PC-3 (cell line): Measurements from ENCODE around the gene CTNNA3. TPM values are rescaled to one million over a fixed set of nuclear protein-coding genes. Genes with fewer than 3 reads are reported as not detected.

ENCODE experiments used
- ATAC-seq: fragments of 200-7000 bp; cut with Tn5 transposase; 2 replicates; pipeline ENCODE4 v1.9.1; 2020; ENCODE audit warnings: mild to moderate bottlenecking, moderate library complexity
- BruUV-seq: library from RNA; stranded (reverse); fragments of 400-500 nt; replicated peaks from 2 replicates; lab custom pipeline; 2021; lab: Mats Ljungman, UMichigan
- CTCF ChIA-PET: fragments of 300-600 bp; sonication (Branson Sonifier 250); formaldehyde crosslinking; loops from one replicate; lab custom pipeline; 2022; ENCODE audit warnings: antibody characterized with exemption; lab: Charles Lee
- POLR2A ChIA-PET: fragments of 300-600 bp; sonication (Branson Sonifier 250); formaldehyde crosslinking; loops from one replicate; lab custom pipeline; 2022; ENCODE audit warnings: antibody characterized with exemption; ENCODE audit not compliant: unreplicated experiment; lab: Charles Lee
- DNase-seq: peaks from one replicate; pipeline ENCODE4 v3.0.0-alpha.2; 2015
- H2AFZ ChIP-seq: fragments of 300-600 bp; sonication (generic); 2 replicates; pipeline ENCODE4 v1.6.0; 2016; ENCODE audit warnings: antibody characterized with exemption, low read length
- H3F3A ChIP-seq: fragments of 300-600 bp; sonication (generic); one replicate; pipeline ENCODE4 v1.6.0; 2017; ENCODE audit warnings: antibody characterized with exemption, low read length, control low read depth, mild to moderate bottlenecking; ENCODE audit not compliant: unreplicated experiment
- H3K27ac ChIP-seq: fragments of 300-600 bp; sonication (generic); 2 replicates; pipeline ENCODE4 v1.5.1; 2016; ENCODE audit warnings: mild to moderate bottlenecking, low read length
- H3K27me3 ChIP-seq: fragments of 300-600 bp; sonication (generic); 2 replicates; pipeline ENCODE4 v1.6.1; 2016; ENCODE audit warnings: low read length, mixed read lengths
- H3K36me3 ChIP-seq: fragments of 300-600 bp; sonication (generic); 2 replicates; pipeline ENCODE4 v1.6.1; 2016; ENCODE audit warnings: low read depth, mixed run types, low read length, mixed read lengths
- H3K4me1 ChIP-seq: fragments of 300-600 bp; sonication (generic); 2 replicates; pipeline ENCODE4 v1.5.1; 2016; ENCODE audit warnings: low read length; ENCODE audit not compliant: insufficient read depth
- H3K4me2 ChIP-seq: fragments of 300-600 bp; sonication (generic); 2 replicates; pipeline ENCODE4 v1.6.0; 2016; ENCODE audit warnings: low read length
- H3K4me3 ChIP-seq: fragments of 300-600 bp; sonication (generic); 2 replicates; pipeline ENCODE4 v1.5.1; 2016; ENCODE audit warnings: mild to moderate bottlenecking, low read length, mixed read lengths
- H3K79me2 ChIP-seq: fragments of 300-600 bp; sonication (generic); 2 replicates; pipeline ENCODE4 v1.6.1; 2017; ENCODE audit warnings: low read length, mixed read lengths
- H3K9ac ChIP-seq: fragments of 300-600 bp; sonication (generic); 2 replicates; pipeline ENCODE4 v1.6.0; 2016; ENCODE audit warnings: mild to moderate bottlenecking, low read length
- H3K9me2 ChIP-seq: fragments of 300-600 bp; sonication (generic); replicated peaks from 2 replicates; pipeline ENCODE4 v1.6.1; 2016; ENCODE audit warnings: mixed run types, low read length, mixed read lengths
- H3K9me3 ChIP-seq: fragments of 300-600 bp; sonication (generic); 2 replicates; pipeline ENCODE4 v1.6.1; 2016; ENCODE audit warnings: low read length, mixed read lengths
- H4K20me1 ChIP-seq: fragments of 300-600 bp; sonication (generic); 2 replicates; pipeline ENCODE4 v1.6.1; 2016; ENCODE audit warnings: low read length, mixed read lengths
- CTCF ChIP-seq: fragments of 300-600 bp; sonication (generic); conservative IDR thresholded peaks from 2 replicates; pipeline ENCODE4 v1.5.1; 2017; ENCODE audit warnings: antibody characterized with exemption, low read depth, mild to moderate bottlenecking, low read length
- EZH2 ChIP-seq: fragments of 300-600 bp; sonication (generic); IDR thresholded peaks from one replicate; pipeline ENCODE4 v1.6.1; 2017; ENCODE audit warnings: antibody characterized with exemption, mild to moderate bottlenecking, low read length; ENCODE audit not compliant: unreplicated experiment
- EZH2phosphoT487 ChIP-seq: fragments of 300-600 bp; sonication (generic); IDR thresholded peaks from 2 replicates; pipeline ENCODE4 v1.6.1; 2018; ENCODE audit warnings: mild to moderate bottlenecking, antibody characterized with exemption, low read length, borderline replicate concordance
- intact Hi-C: fragments of 100-400 bp; cut with micrococcal nuclease; formaldehyde crosslinking; loops from 2 replicates; pipeline ENCODE4 v1.9.0; 2023
- total RNA-seq: library from RNA; depleted of rRNA; stranded (reverse); fragments of >200 nt; gene quantifications from 2 replicates; pipeline ENCODE4 v1.2.3, GENCODE V29; 2014

The CTNNA3 gene
- total RNA-seq, 1 experiment from 2014 or later: 1.9 TPM

GRCh38 chr10:66202101-66202500 is 1493.9 kb downstream of the CTNNA3 start:
- Histone ChIP-seq H3K4me2 (no peak overlapping the region), H2AFZ (no peak overlapping the region), H3K36me3 (no peaks in the 10 kb centered on the region), H3K27me3 (no peaks in the 10 kb centered on the region), H4K20me1 (no peaks in the 10 kb centered on the region), H3K27ac (no peak overlapping the region), H3K4me1 (no peaks in the 10 kb centered on the region), H3K9me2 (no peaks in the 10 kb centered on the region), H3F3A (no peaks in the 10 kb centered on the region), H3K9ac (no peak overlapping the region), H3K9me3 (no peaks in the 10 kb centered on the region), H3K4me3 (no peak overlapping the region), H3K79me2 (no peaks in the 10 kb centered on the region)
- ATAC-seq (no peak), DNase-seq (no peak)
- POLR2A ChIA-PET: no interaction called here
- TF ChIP-seq EZH2phosphoT487 (no peak), CTCF (no peak), EZH2 (no peak)
- BruUV-seq: no TSS peak
- intact Hi-C loops: no loop called here
- CTCF ChIA-PET: no interaction called here

GRCh38 chr10:66192162-66192831 is 1503.7 kb downstream of the CTNNA3 start:
- CTCF ChIA-PET: no interaction called here
- Histone ChIP-seq H3K9me2 (no peaks in the 10 kb centered on the region), H3K9me3 (no peaks in the 10 kb centered on the region), H3K4me1 (no peaks in the 10 kb centered on the region), H3F3A (no peaks in the 10 kb centered on the region), H3K36me3 (no peaks in the 10 kb centered on the region), H3K4me3 (no peak overlapping the region), H3K27me3 (no peaks in the 10 kb centered on the region), H2AFZ (no peak overlapping the region), H3K4me2 (no peak overlapping the region), H4K20me1 (no peaks in the 10 kb centered on the region), H3K9ac (no peak overlapping the region), H3K27ac (no peak overlapping the region), H3K79me2 (no peaks in the 10 kb centered on the region)
- DNase-seq (no peak), ATAC-seq (no peak)
- no TSS peak for BruUV-seq
- TF ChIP-seq EZH2phosphoT487: no peak
- no peak for TF ChIP-seq CTCF
- no peak for TF ChIP-seq EZH2
- POLR2A ChIA-PET: no interaction called here
- intact Hi-C loops: no loop called here

GRCh38 chr10:66190413-66190812 is 1505.6 kb downstream of the CTNNA3 start:
- no peak overlapping the region for H3K9ac ChIP-seq

More at GRCh38 chr10:66190413-66190812, 1505.6 kb downstream of the CTNNA3 start:
- no peaks in the 10 kb centered on the region for H3K4me1 ChIP-seq
- POLR2A ChIA-PET: no interaction called here
- H3K27ac ChIP-seq: no peak overlapping the region
- intact Hi-C loops: no loop called here
- H3F3A ChIP-seq: no peaks in the 10 kb centered on the region
- H3K4me2 ChIP-seq: no peak overlapping the region
- TF ChIP-seq EZH2: no peak
- no peak for TF ChIP-seq CTCF
- ATAC-seq: no peak
- no peaks in the 10 kb centered on the region for H3K79me2 ChIP-seq
- no peaks in the 10 kb centered on the region for H3K36me3 ChIP-seq
- H4K20me1 ChIP-seq: no peaks in the 10 kb centered on the region
- H3K9me2 ChIP-seq: no peaks in the 10 kb centered on the region
- no peaks in the 10 kb centered on the region for H3K27me3 ChIP-seq
- CTCF ChIA-PET: no interaction called here
- no peak overlapping the region for H2AFZ ChIP-seq
- no peak overlapping the region for H3K4me3 ChIP-seq
- DNase-seq: no peak
- BruUV-seq: no TSS peak
- no peaks in the 10 kb centered on the region for H3K9me3 ChIP-seq
